ENCODE results near the gene ADGRA1. TPM values are rescaled to one million over a fixed set of nuclear protein-coding genes. Genes with fewer than 3 reads are reported as not detected.
A peak's percentile ranks its signal among the peaks of the same experiment; 100 is the strongest.

The ADGRA1 gene
- polyA plus RNA-seq, 3 donors, result not detected

GRCh38 chr10:133133471-133134231, 45.9 kb downstream of the ADGRA1 start:
- Histone ChIP-seq H3K4me3 (replicated peaks in 1 of 3; ENCODE audit: low read depth in 2 of 3, low read length in 3 of 3) (no peak overlapping the region), H3K9ac (ENCODE audit: insufficient read depth, low read length, poor library complexity, severe bottlenecking) (no peak overlapping the region), H3K36me3 (replicated peaks in 1 of 2; ENCODE audit: control insufficient read depth in 1 of 2, insufficient read depth in 2 of 2, low read length in 2 of 2) (no peaks in the 10 kb centered on the region), H3K79me2 (ENCODE audit: insufficient read depth, low read length) (no peaks in the 10 kb centered on the region), H4K20me1 (ENCODE audit: insufficient read depth, low read length) (no peaks in the 10 kb centered on the region), H3K9me3 (replicated peaks in 1 of 2; ENCODE audit: control insufficient read depth in 1 of 2, insufficient read depth in 1 of 2, low read length in 2 of 2) (peaks cover 0 to 5% of the 10 kb centered on the region in 2 donors), H3K4me2 (replicated peaks; ENCODE audit: extremely low read depth, low read length, poor library complexity, severe bottlenecking) (no peak overlapping the region), H3K4me1 (ENCODE audit: control insufficient read depth in 1 of 2, insufficient read depth in 2 of 2, low read length in 2 of 2) (no peaks in the 10 kb centered on the region), H3K27me3 (ENCODE audit: control insufficient read depth in 2 of 2, insufficient read depth in 2 of 2, low read length in 2 of 2) (no peaks in the 10 kb centered on the region), H3K27ac (ENCODE audit: low read depth in 1 of 2, low read length in 2 of 2) (no peak overlapping the region), H2AFZ (ENCODE audit: insufficient read depth, low read depth, low read length, poor library complexity, severe bottlenecking) (no peak overlapping the region)
- H3K4me3 Mint-ChIP-seq, result no peak overlapping the region
- intact Hi-C loops (cut with micrococcal nuclease), result no loop called here
- H3K4me1 Mint-ChIP-seq, result no peaks in the 10 kb centered on the region
- TF ChIP-seq CTCF (IDR thresholded peaks at IDR 0.05), result no peak
- no peaks in the 10 kb centered on the region for H3K36me3 Mint-ChIP-seq
- DNase-seq, result no peak
- H3K27ac Mint-ChIP-seq, result peak overlapping the region in 2 of 7 donors; percentile 54 to 66
- H3K27me3 Mint-ChIP-seq (ENCODE audit: low read depth in 3 of 3), result peaks cover 0 to 3% (median 0%) of the 10 kb centered on the region in 3 donors
- WGBS (ENCODE audit: insufficient coverage), result 92% methylated on average over 20 of the region's 20 CpGs
- peaks cover 0 to 11% (median 0%) of the 10 kb centered on the region in 7 donors for H3K9me3 Mint-ChIP-seq

GRCh38 chr10:133134411-133135115, 46.8 kb downstream of the ADGRA1 start:
- H3K4me3 Mint-ChIP-seq, result no peak overlapping the region

More at GRCh38 chr10:133134411-133135115, 46.8 kb downstream of the ADGRA1 start:
- peaks cover 0 to 7% (median 0%) of the 10 kb centered on the region in 7 donors for H3K9me3 Mint-ChIP-seq
- H3K27me3 Mint-ChIP-seq (ENCODE audit: low read depth in 3 of 3), result peaks cover 0 to 2% (median 0%) of the 10 kb centered on the region in 3 donors
- H3K27ac ChIP-seq (ENCODE audit: low read depth in 1 of 2, low read length in 2 of 2), result no peak overlapping the region
- no peaks in the 10 kb centered on the region for H3K4me1 Mint-ChIP-seq
- TF ChIP-seq CTCF (IDR thresholded peaks at IDR 0.05), result no peak
- WGBS (ENCODE audit: insufficient coverage), result 81% methylated on average over 19 of the region's 20 CpGs
- H3K4me1 ChIP-seq (ENCODE audit: control insufficient read depth in 1 of 2, insufficient read depth in 2 of 2, low read length in 2 of 2), result no peaks in the 10 kb centered on the region
- H3K9me3 ChIP-seq (replicated peaks in 1 of 2; ENCODE audit: control insufficient read depth in 1 of 2, insufficient read depth in 1 of 2, low read length in 2 of 2), result no peaks in the 10 kb centered on the region
- no peaks in the 10 kb centered on the region for H3K36me3 ChIP-seq (replicated peaks in 1 of 2; ENCODE audit: control insufficient read depth in 1 of 2, insufficient read depth in 2 of 2, low read length in 2 of 2)
- no peak overlapping the region for H3K4me2 ChIP-seq (replicated peaks; ENCODE audit: extremely low read depth, low read length, poor library complexity, severe bottlenecking)
- intact Hi-C loops (cut with micrococcal nuclease), result no loop called here
- no peaks in the 10 kb centered on the region for H4K20me1 ChIP-seq (ENCODE audit: insufficient read depth, low read length)
- H3K79me2 ChIP-seq (ENCODE audit: insufficient read depth, low read length), result no peaks in the 10 kb centered on the region
- no peaks in the 10 kb centered on the region for H3K27me3 ChIP-seq (ENCODE audit: control insufficient read depth in 2 of 2, insufficient read depth in 2 of 2, low read length in 2 of 2)
- H3K9ac ChIP-seq (ENCODE audit: insufficient read depth, low read length, poor library complexity, severe bottlenecking), result no peak overlapping the region
- no peaks in the 10 kb centered on the region for H3K36me3 Mint-ChIP-seq
- H2AFZ ChIP-seq (ENCODE audit: insufficient read depth, low read depth, low read length, poor library complexity, severe bottlenecking), result no peak overlapping the region
- DNase-seq, result no peak
- H3K27ac Mint-ChIP-seq, result peak overlapping the region in 1 of 7 donors; percentile 65
- no peak overlapping the region for H3K4me3 ChIP-seq (replicated peaks in 1 of 3; ENCODE audit: low read depth in 2 of 3, low read length in 3 of 3)

Data from CD14-positive monocyte (primary cell).